ENCODE measurements around the gene GSK3A. TPM values are rescaled to one million over a fixed set of nuclear protein-coding genes. Genes with fewer than 3 reads are reported as not detected.

The GSK3A gene
- total RNA-seq, 1 donor from 2014 or later = 39.8 TPM

DNA sequence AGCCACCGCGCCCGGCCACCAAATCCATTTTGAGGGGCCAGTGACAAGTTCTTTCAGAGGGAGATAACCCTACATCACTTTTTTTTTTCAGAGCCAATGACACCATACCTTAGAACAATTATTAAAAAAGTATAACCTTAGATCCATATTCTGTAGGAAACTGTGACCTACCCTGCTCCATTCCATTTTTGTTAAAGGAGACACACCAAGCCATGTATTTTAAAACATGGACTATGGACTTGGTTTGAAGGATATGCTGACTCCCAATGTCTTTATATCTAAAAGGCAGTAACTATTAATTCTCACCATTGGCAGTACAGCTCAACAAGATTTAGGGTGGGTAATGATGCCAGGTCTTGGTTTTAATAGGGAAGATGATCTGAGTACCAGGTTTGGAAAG is 1.1 kb downstream of the GSK3A start:
- TF ChIP-seq, protein P1, sequence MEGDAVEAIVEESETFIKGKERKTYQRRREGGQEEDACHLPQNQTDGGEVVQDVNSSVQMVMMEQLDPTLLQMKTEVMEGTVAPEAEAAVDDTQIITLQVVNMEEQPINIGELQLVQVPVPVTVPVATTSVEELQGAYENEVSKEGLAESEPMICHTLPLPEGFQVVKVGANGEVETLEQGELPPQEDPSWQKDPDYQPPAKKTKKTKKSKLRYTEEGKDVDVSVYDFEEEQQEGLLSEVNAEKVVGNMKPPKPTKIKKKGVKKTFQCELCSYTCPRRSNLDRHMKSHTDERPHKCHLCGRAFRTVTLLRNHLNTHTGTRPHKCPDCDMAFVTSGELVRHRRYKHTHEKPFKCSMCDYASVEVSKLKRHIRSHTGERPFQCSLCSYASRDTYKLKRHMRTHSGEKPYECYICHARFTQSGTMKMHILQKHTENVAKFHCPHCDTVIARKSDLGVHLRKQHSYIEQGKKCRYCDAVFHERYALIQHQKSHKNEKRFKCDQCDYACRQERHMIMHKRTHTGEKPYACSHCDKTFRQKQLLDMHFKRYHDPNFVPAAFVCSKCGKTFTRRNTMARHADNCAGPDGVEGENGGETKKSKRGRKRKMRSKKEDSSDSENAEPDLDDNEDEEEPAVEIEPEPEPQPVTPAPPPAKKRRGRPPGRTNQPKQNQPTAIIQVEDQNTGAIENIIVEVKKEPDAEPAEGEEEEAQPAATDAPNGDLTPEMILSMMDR (IDR thresholded peaks at IDR 0.05) = no peak
- Histone ChIP-seq H3K9me3 (no peaks in the 10 kb centered on the region), H3K27ac (no peak overlapping the region), H3K4me3 (peak overlapping the region; percentile 80), H3K4me1 (peaks cover 44% of the 10 kb centered on the region), H3K27me3 (ENCODE audit: low read depth) (no peaks in the 10 kb centered on the region), H3K36me3 (peaks cover 27% of the 10 kb centered on the region)
- ATAC-seq (no peak), DNase-seq (no peak)
- intact Hi-C loops (cut with DNase I) = no loop called here

DNA sequence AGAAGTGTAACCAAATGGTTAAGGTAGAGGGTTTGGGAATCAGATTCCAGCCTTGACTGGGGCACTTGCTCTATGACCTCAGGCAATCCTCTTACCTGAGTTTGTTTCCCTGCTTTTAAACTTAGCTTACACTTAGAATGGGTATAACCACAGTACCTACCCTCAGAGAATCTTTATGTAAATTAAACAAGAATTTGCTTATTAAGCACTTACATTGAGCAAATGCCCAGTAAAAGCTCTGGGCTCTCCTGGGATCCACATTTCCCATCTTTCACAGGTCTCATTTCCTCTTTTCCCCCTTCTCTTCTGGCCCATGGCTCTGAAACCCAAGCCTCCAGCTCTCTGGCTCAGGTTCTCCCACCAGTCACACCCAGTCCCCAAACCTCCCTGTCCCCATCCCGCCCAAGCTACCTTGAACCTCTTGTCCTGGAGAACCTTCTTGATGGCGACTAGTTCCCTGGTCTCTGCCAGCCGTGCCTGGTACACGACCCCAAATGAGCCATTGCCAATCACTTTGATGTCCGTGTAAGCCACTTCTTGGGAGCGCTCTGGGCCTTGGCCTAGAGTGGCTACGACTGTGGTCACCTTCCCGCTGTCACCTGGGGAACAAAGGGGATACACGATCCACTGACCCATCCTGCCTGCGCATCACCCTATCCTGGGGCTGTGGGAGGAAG is 2.7 kb downstream of the GSK3A start:
- Histone ChIP-seq H3K27me3 (ENCODE audit: low read depth) (no peaks in the 10 kb centered on the region), H3K4me3 (no peak overlapping the region), H3K36me3 (peaks cover 43% of the 10 kb centered on the region), H3K4me1 (peaks cover 28% of the 10 kb centered on the region), H3K9me3 (no peaks in the 10 kb centered on the region), H3K27ac (no peak overlapping the region)
- DNase-seq = no peak
- no peak for ATAC-seq
- intact Hi-C loops (cut with DNase I) = no loop called here
- TF ChIP-seq, protein P1 (IDR thresholded peaks at IDR 0.05) = no peak

DNA sequence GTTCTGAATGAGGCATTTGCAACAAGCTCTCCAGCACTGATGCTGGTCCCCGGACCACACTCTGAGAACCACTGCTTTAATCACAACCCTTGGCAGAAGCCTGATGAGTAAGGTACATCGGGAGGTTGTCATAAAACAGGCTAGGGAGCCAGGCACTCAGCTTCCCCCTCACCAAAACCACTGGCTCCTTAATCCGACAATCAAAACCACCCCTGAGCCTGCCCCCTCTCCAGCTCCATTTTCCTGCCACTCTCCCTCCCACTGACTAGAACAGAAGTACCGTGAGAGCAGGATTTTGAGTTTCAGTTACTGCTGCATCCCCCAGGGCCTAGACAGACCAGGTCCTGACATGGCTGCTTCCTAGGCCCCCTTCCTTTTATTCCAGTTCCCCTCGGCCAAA is 7.2 kb downstream of the GSK3A start:
- ATAC-seq = no peak
- H3K36me3 ChIP-seq = peaks cover 84% of the 10 kb centered on the region
- intact Hi-C loops (cut with DNase I) = no loop called here

DNA sequence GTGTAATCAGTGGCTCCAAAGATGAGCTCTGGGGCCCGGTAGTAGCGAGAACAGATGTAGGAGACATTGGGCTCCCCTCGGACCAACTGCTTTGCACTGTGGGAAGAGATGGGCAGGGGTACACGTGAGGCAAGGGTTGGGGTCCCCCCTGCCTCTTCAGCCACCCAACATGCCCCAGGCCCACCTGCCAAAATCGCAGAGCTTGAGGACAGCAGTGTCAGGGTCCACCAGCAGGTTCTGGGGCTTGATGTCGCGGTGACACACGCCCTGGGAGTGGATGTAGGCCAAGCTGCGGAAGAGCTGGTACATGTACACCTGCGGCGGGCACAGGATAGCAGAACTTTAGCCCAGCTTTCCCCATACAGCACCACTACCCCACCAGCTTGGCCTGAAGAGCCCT is 8.0 kb downstream of the GSK3A start:
- Histone ChIP-seq H3K36me3 (peaks cover 85% of the 10 kb centered on the region), H3K4me1 (no peaks in the 10 kb centered on the region), H3K27ac (no peak overlapping the region), H3K4me3 (no peak overlapping the region), H3K27me3 (ENCODE audit: low read depth) (no peaks in the 10 kb centered on the region), H3K9me3 (no peaks in the 10 kb centered on the region)
- DNase-seq (no peak), ATAC-seq (no peak)
- TF ChIP-seq, protein P1 (IDR thresholded peaks at IDR 0.05) = no peak
- intact Hi-C loops (cut with DNase I) = no loop called here

More for the DNA sequence above, 7.2 kb downstream of the GSK3A start:
- no peak for DNase-seq
- TF ChIP-seq, protein P1 (IDR thresholded peaks at IDR 0.05) = no peak
- Histone ChIP-seq H3K4me1 (peaks cover 3% of the 10 kb centered on the region), H3K9me3 (no peaks in the 10 kb centered on the region), H3K27me3 (ENCODE audit: low read depth) (no peaks in the 10 kb centered on the region), H3K4me3 (no peak overlapping the region), H3K27ac (no peak overlapping the region)

DNA sequence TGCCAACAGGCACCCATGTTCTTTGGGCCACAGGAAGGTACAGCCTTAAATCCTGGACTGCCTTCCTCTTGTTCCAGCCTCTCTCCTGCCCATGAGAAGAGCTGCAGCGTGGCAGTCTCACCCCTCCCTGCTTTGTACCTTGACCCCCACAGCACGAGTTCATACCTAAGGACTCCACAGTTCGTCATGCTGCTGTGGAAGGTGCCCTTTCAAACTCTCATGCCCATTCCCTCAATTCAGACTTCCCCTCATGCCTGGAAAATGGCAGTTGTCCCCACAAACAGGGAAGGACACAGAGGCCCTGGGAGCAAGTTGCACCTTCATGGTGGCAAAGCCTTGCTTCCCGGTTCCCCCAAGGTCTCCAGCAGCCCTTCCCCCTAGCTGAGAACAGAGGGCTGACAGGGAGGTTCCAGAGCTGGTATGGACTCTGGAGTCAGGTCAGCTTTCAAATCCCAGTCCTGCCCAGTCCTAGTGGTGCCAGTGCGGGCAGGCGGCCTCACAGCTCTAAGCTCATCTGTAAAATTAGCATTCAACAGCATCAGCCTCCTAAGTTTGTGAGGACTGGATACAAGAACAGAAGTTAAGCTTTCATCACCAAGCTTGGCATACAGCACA is 8.6 kb downstream of the GSK3A start:
- no peak overlapping the region for H3K27ac ChIP-seq
- no peaks in the 10 kb centered on the region for H3K27me3 ChIP-seq (ENCODE audit: low read depth)
- DNase-seq (no peak), ATAC-seq (no peak)
- no peaks in the 10 kb centered on the region for H3K9me3 ChIP-seq
- intact Hi-C loops (cut with DNase I) = no loop called here
- no peak overlapping the region for H3K4me3 ChIP-seq
- H3K4me1 ChIP-seq = no peaks in the 10 kb centered on the region
- peaks cover 88% of the 10 kb centered on the region for H3K36me3 ChIP-seq
- TF ChIP-seq, protein P1 (IDR thresholded peaks at IDR 0.05) = no peak

Data from lower lobe of right lung (tissue), 2 donors.